Vagina (tissue), 2 donors: ENCODE data around the gene CCDC28B. TPM values are rescaled to one million over a fixed set of nuclear protein-coding genes. Genes with fewer than 3 reads are reported as not detected.
A peak's percentile ranks its signal among the peaks of the same experiment; 100 is the strongest.
"Not testable (repeated sequence)": the region's sequence is repeated elsewhere in the genome, so short reads cannot be mapped to it uniquely, and the experiment has no call there.

ENCODE experiments used
- DNase-seq, 2 donors: peaks; one replicate each; pipeline ENCODE4 v3.0.0-alpha.2; 2017; ENCODE audit errors: extremely low spot score in 2 of 2
- H3K27ac ChIP-seq: fragments of 200-600 bp; sonication (generic); one replicate; pipeline ENCODE4 v1.5.1; 2019
- H3K27me3 ChIP-seq: fragments of 200-600 bp; sonication (generic); one replicate; pipeline ENCODE4 v1.5.1; 2019
- H3K36me3 ChIP-seq, 2 donors: fragments of 200-600 bp; sonication (generic); one replicate each; pipeline ENCODE4 v1.5.1; 2017 to 2019
- H3K4me1 ChIP-seq: fragments of 200-600 bp; sonication (generic); one replicate; pipeline ENCODE4 v1.5.1; 2019
- H3K4me3 ChIP-seq, 2 donors: fragments of 200-600 bp; sonication (generic); 1 replicate in 1 of 2; 2 replicates in 1 of 2; pipeline ENCODE4 v1.5.1; 2016 to 2019
- H3K9me3 ChIP-seq: fragments of 200-600 bp; sonication (generic); one replicate; pipeline ENCODE4 v1.5.1; 2019
- POLR2A ChIP-seq, 2 donors: fragments of 450-650 bp; IDR thresholded peaks; one replicate each; pipeline ENCODE4 v1.6.1; 2017; ENCODE audit warnings: antibody characterized with exemption in 2 of 2, mild to moderate bottlenecking in 2 of 2, moderate library complexity in 2 of 2
- POLR2AphosphoS5 ChIP-seq, 2 donors: sonication (generic); formaldehyde crosslinking; IDR thresholded peaks; one replicate each; pipeline ENCODE4 v1.9.0; 2017; ENCODE audit warnings: antibody characterized with exemption in 2 of 2, mild to moderate bottlenecking in 2 of 2, low read depth in 1 of 2; ENCODE audit not compliant: insufficient read depth in 1 of 2
- intact Hi-C: fragments of 100-400 bp; cut with DNase I; formaldehyde crosslinking; loops from one replicate; pipeline ENCODE4 v1.15.1; 2023
- total RNA-seq: library from RNA; depleted of rRNA; stranded (reverse); fragments of >200 nt; gene quantifications from one replicate; pipeline ENCODE4 v1.2.3, GENCODE V29; 2016
- TF ChIP-seq, protein P1 (sequence below), 3 experiments: fragments of 450-650 bp in 2 of 3; fragments of 200-600 bp in 1 of 3; sonication (generic) in 1 of 3; IDR thresholded peaks; one replicate each; pipeline ENCODE4 v1.5.1; 2017 to 2019; ENCODE audit warnings: antibody characterized with exemption in 3 of 3, mild to moderate bottlenecking in 2 of 3, moderate library complexity in 2 of 3

CCDC28B gene
- total RNA-seq = 2.9 TPM

- H3K36me3 ChIP-seq = peaks cover 0 to 25% of the 10 kb centered on the region in 2 donors
- H3K9me3 ChIP-seq = no peaks in the 10 kb centered on the region
- peak within 1 kb of the TSS; percentile 49 to 77 for H3K4me3 ChIP-seq
- TF ChIP-seq POLR2AphosphoS5 (IDR thresholded peaks at IDR 0.05; ENCODE audit: insufficient read depth in 1 of 2, low read depth in 1 of 2) (peak; percentile 13 to 83), POLR2A (IDR thresholded peaks at IDR 0.05) (no peak)
- TF ChIP-seq, protein P1, sequence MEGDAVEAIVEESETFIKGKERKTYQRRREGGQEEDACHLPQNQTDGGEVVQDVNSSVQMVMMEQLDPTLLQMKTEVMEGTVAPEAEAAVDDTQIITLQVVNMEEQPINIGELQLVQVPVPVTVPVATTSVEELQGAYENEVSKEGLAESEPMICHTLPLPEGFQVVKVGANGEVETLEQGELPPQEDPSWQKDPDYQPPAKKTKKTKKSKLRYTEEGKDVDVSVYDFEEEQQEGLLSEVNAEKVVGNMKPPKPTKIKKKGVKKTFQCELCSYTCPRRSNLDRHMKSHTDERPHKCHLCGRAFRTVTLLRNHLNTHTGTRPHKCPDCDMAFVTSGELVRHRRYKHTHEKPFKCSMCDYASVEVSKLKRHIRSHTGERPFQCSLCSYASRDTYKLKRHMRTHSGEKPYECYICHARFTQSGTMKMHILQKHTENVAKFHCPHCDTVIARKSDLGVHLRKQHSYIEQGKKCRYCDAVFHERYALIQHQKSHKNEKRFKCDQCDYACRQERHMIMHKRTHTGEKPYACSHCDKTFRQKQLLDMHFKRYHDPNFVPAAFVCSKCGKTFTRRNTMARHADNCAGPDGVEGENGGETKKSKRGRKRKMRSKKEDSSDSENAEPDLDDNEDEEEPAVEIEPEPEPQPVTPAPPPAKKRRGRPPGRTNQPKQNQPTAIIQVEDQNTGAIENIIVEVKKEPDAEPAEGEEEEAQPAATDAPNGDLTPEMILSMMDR (IDR thresholded peaks at IDR 0.05) = no peak
- intact Hi-C loops = loop anchor here (2.0 kb wide), 1 partner anchor 40 kb away; no protein-coding TSS in a partner anchor
- no peak for DNase-seq
- H3K4me1 ChIP-seq = peaks cover 28% of the 10 kb centered on the region
- peak within 1 kb of the TSS; percentile 77 for H3K27ac ChIP-seq
- H3K27me3 ChIP-seq = no peaks in the 10 kb centered on the region
Observed at GRCh38 chr1:32200226-32201010, at the start of gene CCDC28B. Gene CCDC28B (plus strand): TSS chr1:32200595. CDS start chr1:32201936, 1,341 bp downstream.

DNA sequence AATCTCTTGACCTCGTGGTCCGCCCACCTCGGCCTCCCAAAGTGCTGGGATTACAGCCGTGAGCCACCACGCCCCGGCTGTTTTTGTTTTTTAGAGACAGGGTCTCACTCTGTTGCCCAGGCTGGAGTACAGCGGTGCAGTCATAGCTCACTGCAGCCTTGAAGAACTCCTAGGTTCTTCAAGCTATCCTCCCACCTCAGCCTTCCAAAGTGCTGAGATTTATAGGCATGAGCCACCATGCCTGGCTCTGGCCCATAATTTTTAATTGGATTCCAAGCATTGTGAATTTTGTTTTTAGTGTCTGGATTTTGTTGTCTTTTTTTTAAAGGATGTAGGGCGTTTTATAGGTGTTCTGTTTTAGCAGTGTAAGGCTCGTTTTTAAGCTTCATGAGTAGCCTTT is 49.5 kb upstream of the CCDC28B start:
- H3K9me3 ChIP-seq = no peaks in the 10 kb centered on the region
- intact Hi-C loops = no loop called here
- TF ChIP-seq POLR2AphosphoS5 (IDR thresholded peaks at IDR 0.05; ENCODE audit: insufficient read depth in 1 of 2, low read depth in 1 of 2) = no peak
- no peak overlapping the region for H3K4me3 ChIP-seq
- H3K27me3 ChIP-seq = no peaks in the 10 kb centered on the region
- peaks cover 19% of the 10 kb centered on the region for H3K4me1 ChIP-seq
- peak overlapping the region; percentile 41 for H3K27ac ChIP-seq
- peaks cover 0 to 11% of the 10 kb centered on the region in 2 donors for H3K36me3 ChIP-seq
- DNase-seq = no peak

- Histone ChIP-seq H3K4me1 (peaks cover 19% of the 10 kb centered on the region), H3K36me3 (peaks cover 0 to 16% of the 10 kb centered on the region in 2 donors), H3K9me3 (no peaks in the 10 kb centered on the region), H3K4me3 (no peak overlapping the region), H3K27ac (no peak overlapping the region), H3K27me3 (no peaks in the 10 kb centered on the region)
- no peak for DNase-seq
- no peak for TF ChIP-seq POLR2A (IDR thresholded peaks at IDR 0.05)
- TF ChIP-seq, protein P1 (IDR thresholded peaks at IDR 0.05) = no peak
- intact Hi-C loops = no loop called here
Observed at GRCh38 chr1:32151319-32151787, 49.0 kb upstream of the CCDC28B start.

GRCh38 chr1:32159189-32159588 is 41.2 kb upstream of the CCDC28B start:
- H3K27ac ChIP-seq = no peak overlapping the region
- H3K36me3 ChIP-seq = peaks cover 4 to 92% of the 10 kb centered on the region in 2 donors
- H3K4me3 ChIP-seq = no peak overlapping the region
- TF ChIP-seq POLR2A (IDR thresholded peaks at IDR 0.05) = no peak
- TF ChIP-seq, protein P1 (IDR thresholded peaks at IDR 0.05) = no peak
- TF ChIP-seq POLR2AphosphoS5 (IDR thresholded peaks at IDR 0.05; ENCODE audit: insufficient read depth in 1 of 2, low read depth in 1 of 2) = no peak
- H3K27me3 ChIP-seq = no peaks in the 10 kb centered on the region
- no peaks in the 10 kb centered on the region for H3K9me3 ChIP-seq
- intact Hi-C loops = no loop called here
- DNase-seq = no peak
- H3K4me1 ChIP-seq = no peaks in the 10 kb centered on the region

GRCh38 chr1:32163405-32163804 is 37.0 kb upstream of the CCDC28B start:
- Histone ChIP-seq H3K4me1 (no peaks in the 10 kb centered on the region), H3K36me3 (peaks cover 0 to 90% of the 10 kb centered on the region in 2 donors)
- intact Hi-C loops = no loop called here

DNA sequence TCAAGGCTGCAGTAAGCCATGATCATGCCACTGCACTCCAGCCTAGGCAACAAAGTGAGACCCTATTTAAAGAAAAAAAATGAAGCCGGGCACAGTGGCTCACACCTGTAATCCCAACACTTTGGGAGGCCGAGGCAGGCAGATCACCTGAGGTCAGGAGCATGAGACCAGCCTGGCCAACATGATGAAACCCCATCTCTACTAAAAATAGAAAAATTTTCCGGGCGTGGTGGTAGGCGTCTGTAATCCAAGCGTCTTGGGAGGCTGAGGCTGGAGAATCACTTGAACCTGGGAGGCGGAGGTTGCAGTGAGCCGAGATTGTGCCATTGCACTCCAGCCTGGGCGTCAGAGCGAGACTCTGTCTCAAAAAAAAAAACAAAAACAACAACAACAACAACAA is 34.8 kb upstream of the CCDC28B start:
- peaks cover 0 to 90% of the 10 kb centered on the region in 2 donors for H3K36me3 ChIP-seq
- intact Hi-C loops, H3K27me3 ChIP-seq, H3K4me1 ChIP-seq, H3K9me3 ChIP-seq, H3K27ac ChIP-seq, DNase-seq, H3K4me3 ChIP-seq: not testable (repeated sequence)

More at GRCh38 chr1:32163405-32163804, 37.0 kb upstream of the CCDC28B start:
- DNase-seq = no peak
- Histone ChIP-seq H3K4me3 (no peak overlapping the region), H3K27ac (no peak overlapping the region), H3K9me3 (no peaks in the 10 kb centered on the region), H3K27me3 (no peaks in the 10 kb centered on the region)
- peak in 1 of 2 donors; percentile 25 for TF ChIP-seq POLR2AphosphoS5 (IDR thresholded peaks at IDR 0.05; ENCODE audit: insufficient read depth in 1 of 2, low read depth in 1 of 2)
- TF ChIP-seq POLR2A (IDR thresholded peaks at IDR 0.05) = no peak
- TF ChIP-seq, protein P1 (IDR thresholded peaks at IDR 0.05) = no peak
